GM12878 (cell line): ENCODE results near the gene NCOA6. TPM values are rescaled to one million over a fixed set of nuclear protein-coding genes. Genes with fewer than 3 reads are reported as not detected.

Experiments
- ATAC-seq: fragments of 200-7000 bp; cut with Tn5 transposase; 3 replicates; pipeline ENCODE4 v1.9.1; 2020; ENCODE audit warnings: mild to moderate bottlenecking, moderate library complexity
- BruUV-seq: library from RNA; stranded (reverse); fragments of 400-500 nt; replicated peaks from 2 replicates; lab custom pipeline; 2021; lab: Mats Ljungman, UMichigan
- CTCF ChIA-PET: fragments of 300-600 bp; sonication (Branson Sonifier 250); formaldehyde crosslinking; extraction: SDS; loops from one replicate; lab custom pipeline; 2021; ENCODE audit warnings: inconsistent platforms; lab: Yijun Ruan, JAX
- POLR2A ChIA-PET: fragments of 350-600 bp; formaldehyde crosslinking; extraction: SDS; loops from one replicate; lab custom pipeline; 2021; ENCODE audit warnings: inconsistent platforms; lab: Charles Lee
- RAD21 ChIA-PET: fragments of 300-600 bp; sonication (Branson Sonifier 250); formaldehyde crosslinking; loops from one replicate; lab custom pipeline; 2023; ENCODE audit warnings: antibody characterized with exemption; ENCODE audit not compliant: unreplicated experiment; lab: Charles Lee
- SMC1A ChIA-PET: fragments of 300-600 bp; sonication (Branson Sonifier 250); formaldehyde crosslinking; loops from one replicate; lab custom pipeline; 2023; ENCODE audit not compliant: unreplicated experiment, uncharacterized antibody; lab: Charles Lee
- DNase-seq: peaks from one replicate; pipeline ENCODE4 v3.0.0-alpha.2; 2011; ENCODE audit warnings: low read depth, low spot score
- FAIRE-seq: peaks from 3 replicates; lab custom pipeline; 2011; peaks lifted over from hg19 to GRCh38; lab: Jason Lieb, UNC
- H2AFZ ChIP-seq: 2 replicates; pipeline ENCODE4 v1.6.0; 2011; ENCODE audit warnings: low read depth, low read length, control low read depth; ENCODE audit not compliant: control insufficient read depth
- H3K27ac ChIP-seq: 2 replicates; pipeline ENCODE4 v1.5.1; 2011; ENCODE audit warnings: control low read depth; ENCODE audit not compliant: control insufficient read depth, insufficient read depth
- H3K27me3 ChIP-seq, 2 experiments: replicated peaks in 1 of 2; 2 replicates each; pipeline versions ENCODE4 v1.6.0 to v1.6.1; 2011; ENCODE audit warnings: low read length in 1 of 2; ENCODE audit not compliant: control insufficient read depth in 2 of 2, insufficient read depth in 2 of 2
- H3K36me3 ChIP-seq, 2 experiments: 2 replicates each; pipeline ENCODE4 v1.5.1; 2011; ENCODE audit warnings: low read length in 1 of 2; ENCODE audit not compliant: control insufficient read depth in 2 of 2, insufficient read depth in 2 of 2
- H3K4me1 ChIP-seq: 2 replicates; pipeline ENCODE4 v1.6.1; 2011; ENCODE audit warnings: mild to moderate bottlenecking, low read length, moderate library complexity, mixed read lengths; ENCODE audit not compliant: control insufficient read depth, insufficient read depth
- H3K4me2 ChIP-seq: 2 replicates; pipeline ENCODE4 v1.6.0; 2011; ENCODE audit warnings: control low read depth; ENCODE audit not compliant: control insufficient read depth, insufficient read depth
- H3K4me3 ChIP-seq: fragments of 200-600 bp; sonication (generic); 2 replicates; pipeline ENCODE4 v1.5.1; 2016
- H3K79me2 ChIP-seq: 2 replicates; pipeline ENCODE4 v1.6.0; 2011; ENCODE audit warnings: low read length; ENCODE audit not compliant: control insufficient read depth, insufficient read depth
- H3K9ac ChIP-seq: 2 replicates; pipeline ENCODE4 v1.8.0; 2011; ENCODE audit warnings: low read length, control low read depth, mixed read lengths; ENCODE audit not compliant: control insufficient read depth, insufficient read depth
- H3K9me3 ChIP-seq: replicated peaks from 3 replicates; pipeline ENCODE4 v1.5.1; 2011; ENCODE audit warnings: mild to moderate bottlenecking, low read length; ENCODE audit not compliant: control insufficient read depth, insufficient read depth
- H4K20me1 ChIP-seq: 2 replicates; pipeline ENCODE4 v1.6.0; 2011; ENCODE audit not compliant: control insufficient read depth, insufficient read depth
- ETV6 ChIP-seq, 2 experiments: fragments of 450-650 bp in 1 of 2; IDR thresholded peaks in 1 of 2; conservative IDR thresholded peaks in 1 of 2; 2 replicates each; pipeline ENCODE4 v1.6.1; 2014; ENCODE audit warnings: antibody characterized with exemption in 1 of 2, borderline replicate concordance in 1 of 2, low read depth in 1 of 2, mild to moderate bottlenecking in 1 of 2, moderate library complexity in 1 of 2
- GATAD2B ChIP-seq: fragments of 450-650 bp; conservative IDR thresholded peaks from 2 replicates; pipeline ENCODE4 v1.6.1; 2017; ENCODE audit warnings: low read depth, mild to moderate bottlenecking, moderate library complexity
- KLF5 ChIP-seq: fragments of 450-650 bp; IDR thresholded peaks from 2 replicates; pipeline ENCODE4 v1.6.1; 2014; ENCODE audit warnings: mild to moderate bottlenecking; ENCODE audit not compliant: partially characterized antibody
- NR2C2 ChIP-seq: IDR thresholded peaks from 2 replicates; pipeline ENCODE4 v1.6.1; 2011; ENCODE audit warnings: borderline replicate concordance, low read depth; ENCODE audit not compliant: control insufficient read depth, insufficient read length
- POLR2AphosphoS5 ChIP-seq: IDR thresholded peaks from 2 replicates; pipeline ENCODE4 v1.6.1; 2011; ENCODE audit warnings: mild to moderate bottlenecking, low read length, inconsistent platforms
- ZNF622 ChIP-seq: fragments of 450-650 bp; IDR thresholded peaks from 2 replicates; pipeline ENCODE4 v1.6.1; 2017; ENCODE audit warnings: mild to moderate bottlenecking, inconsistent platforms
- whole genome bisulfite sequencing: methylation state at CpG from one replicate; pipeline ENCODE4 v1.1.6; 2016; ENCODE audit warnings: low lambda C conversion rate; ENCODE audit not compliant: insufficient replicate concordance, insufficient coverage; ENCODE audit errors: missing lambda C conversion rate; 5-methylcytosine and 5-hydroxymethylcytosine counted together
- in situ Hi-C: fragments of 300-500 bp; cut with MboI; formaldehyde crosslinking; loops from 9 replicates; pipeline ENCODE4 v1.14.3; 2018; ENCODE audit warnings: mixed read lengths
- intact Hi-C: fragments of 100-400 bp; cut with micrococcal nuclease; formaldehyde crosslinking; loops from one replicate; pipeline ENCODE4 v1.14.2; 2022; ENCODE audit not compliant: unreplicated experiment
- polyA plus RNA-seq, 11 experiments: library from polyadenylated mRNA; depleted of rRNA in 4 of 11; unstranded in 6 of 11; stranded (reverse) in 5 of 11; fragments of >200 nt; fragmentation: Nextera tagmentation in 4 of 11; fragmentation: Illumina TruSeq in 1 of 11; extraction: Ambion mirVana in 4 of 11; extraction: Trizol in 1 of 11; gene quantifications; 1 replicate in 1 of 11; 2 replicates in 10 of 11; pipeline versions ENCODE4 v1.2.1 to v1.2.3, GENCODE V29; 2011 to 2016; ENCODE audit warnings: inconsistent platforms in 2 of 11, missing spikeins in 2 of 11, low read depth in 1 of 11
- total RNA-seq, 4 experiments: library from RNA; depleted of rRNA in 3 of 4; stranded (reverse); fragments of >200 nt in 3 of 4; fragmentation: Illumina TruSeq in 1 of 4; extraction: Trizol in 1 of 4; gene quantifications; 2 replicates each; pipeline versions ENCODE4 v1.2.1 to v1.2.3, GENCODE V29; 2013 to 2021

The NCOA6 gene
- total and polyA plus RNA-seq, 10 of the 15 experiments (the other 5 are each of a cell fraction or from before 2014, with no cell fraction given), result 6.1 to 20.6 (median 12.6) TPM

DNA sequence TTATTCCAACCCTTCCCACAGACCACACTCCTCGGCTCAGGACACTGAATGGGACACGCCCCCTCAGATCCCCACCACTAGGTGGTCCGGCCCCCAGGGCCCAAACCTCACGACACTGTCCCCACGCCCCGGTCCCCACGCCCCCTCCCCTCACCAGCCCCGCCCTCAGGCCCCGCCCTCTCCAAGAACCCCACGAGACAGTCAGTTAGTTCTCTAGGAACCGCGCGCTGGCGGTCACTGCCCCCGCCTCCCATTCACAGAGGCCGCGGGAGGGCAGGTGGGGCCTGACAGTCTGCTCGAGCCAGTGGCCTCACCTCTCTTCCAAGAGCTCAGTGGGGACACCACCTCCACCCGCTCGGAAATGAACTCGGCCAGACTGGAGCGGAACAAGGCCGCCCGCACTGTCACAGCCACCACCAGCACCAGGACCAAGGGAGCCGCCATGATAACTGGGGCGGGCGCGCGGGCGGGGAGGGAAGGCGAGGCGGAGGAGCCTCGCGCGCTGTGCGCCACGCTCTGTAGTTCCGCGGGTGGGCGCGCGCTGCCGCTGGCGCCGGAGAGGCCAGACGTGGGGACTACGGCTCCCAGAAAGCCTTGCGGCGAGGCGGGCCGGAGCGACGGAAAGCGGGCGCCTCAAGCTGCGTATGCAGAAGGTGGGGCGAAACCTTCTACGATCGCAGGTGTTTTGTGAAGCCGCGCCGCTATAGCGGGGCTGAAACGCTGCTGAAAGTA is 148.6 kb downstream of the NCOA6 start, which contains the start of gene PIGU (continued):
- TF ChIP-seq ZNF622 (no peak), POLR2AphosphoS5 (peak; percentile 87), ETV6 (conservative IDR thresholded peaks at IDR 0.05 in 1 of 2, IDR thresholded peaks at IDR 0.05 in 1 of 2; ENCODE audit: borderline replicate concordance in 1 of 2, low read depth in 1 of 2) (no peak), NR2C2 (no peak)

DNA sequence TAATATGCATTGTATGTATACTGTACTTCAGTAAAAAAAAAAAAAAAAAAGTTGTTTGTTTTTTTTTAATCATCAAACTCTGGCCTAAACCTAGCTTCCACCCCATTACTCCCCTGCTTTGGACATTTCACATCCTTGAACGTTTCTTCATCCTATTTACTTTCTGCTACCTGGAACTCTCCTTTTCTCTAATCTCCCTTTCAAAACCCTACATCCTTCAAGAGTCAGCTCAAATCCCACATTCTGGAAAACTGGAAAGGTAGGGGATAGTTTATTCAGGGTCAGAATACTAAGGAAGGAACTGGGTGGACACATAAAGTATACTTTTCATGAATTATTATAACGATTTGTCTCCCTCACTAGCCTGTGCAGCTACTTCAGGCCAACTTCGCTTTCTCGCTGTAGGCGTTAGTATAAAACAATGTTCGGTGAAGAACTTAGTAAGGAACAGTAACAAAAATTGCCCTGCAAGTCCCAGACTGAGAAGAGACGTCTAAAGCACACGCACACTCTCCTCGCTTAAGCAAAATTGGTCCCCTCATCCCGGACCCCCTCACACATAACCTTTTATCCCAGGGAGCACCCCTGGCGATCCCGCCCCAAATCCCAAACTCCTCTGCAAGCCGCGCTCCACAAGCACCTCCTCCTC is 149.3 kb downstream of the NCOA6 start:
- peak overlapping the region; percentile 64 for H3K9ac ChIP-seq
- no peaks in the 10 kb centered on the region for H4K20me1 ChIP-seq
- POLR2A ChIA-PET, result interaction anchor here (0.7 to 1.0 kb wide), 2 partner anchors 27 to 815 kb away, joined by 3 read pairs; no protein-coding TSS in a partner anchor

More for the DNA sequence above, 149.3 kb downstream of the NCOA6 start:
- whole genome bisulfite sequencing, result 1% methylated on average over 14 of the region's 14 CpGs
- intact Hi-C loops (no loop called here), in situ Hi-C loops (no loop called here)
- Histone ChIP-seq H3K4me1 (no peaks in the 10 kb centered on the region; the same call in 1 of the 2 replicates), H3K79me2 (peaks cover 17% of the 10 kb centered on the region), H3K27ac (peak overlapping the region; percentile 76), H3K4me3 (peak overlapping the region; percentile 95), H2AFZ (peak overlapping the region; percentile 61), H3K36me3 (no peaks in the 10 kb centered on the region; a peak in 1 of 4 replicates), H3K27me3 (no peaks in the 10 kb centered on the region), H3K9me3 (no peaks in the 10 kb centered on the region), H3K4me2 (peak overlapping the region; percentile 92)
- ChIA-PET RAD21 (interaction anchor here (0.6 to 2.2 kb wide), 6 partner anchors 10 to 160 kb away, joined by 3 to 12 read pairs (median 4); partner anchors contain the start of gene DYNLRB1), CTCF (interaction anchor here (1.0 kb wide), 2 partner anchors 32 to 364 kb away, joined by 3 read pairs; no protein-coding TSS in a partner anchor), SMC1A (interaction anchor here (0.8 to 1.7 kb wide), 3 partner anchors 32 to 118 kb away, joined by 3 to 7 read pairs (median 6); no protein-coding TSS in a partner anchor)
- ATAC-seq (no peak), FAIRE-seq (no peak), DNase-seq (no peak)
- 0 out of 2 replicates have a peak, but pooled peaks have one; percentile 3 for TF ChIP-seq GATAD2B
- no peak for TF ChIP-seq KLF5
- BruUV-seq, result TSS peak; percentile 82
